Measurements from ENCODE around the gene LRP8. TPM values are rescaled to one million over a fixed set of nuclear protein-coding genes. Genes with fewer than 3 reads are reported as not detected.

The LRP8 gene
- total RNA-seq, 1 donor from 2014 or later, result 9.9 TPM

DNA sequence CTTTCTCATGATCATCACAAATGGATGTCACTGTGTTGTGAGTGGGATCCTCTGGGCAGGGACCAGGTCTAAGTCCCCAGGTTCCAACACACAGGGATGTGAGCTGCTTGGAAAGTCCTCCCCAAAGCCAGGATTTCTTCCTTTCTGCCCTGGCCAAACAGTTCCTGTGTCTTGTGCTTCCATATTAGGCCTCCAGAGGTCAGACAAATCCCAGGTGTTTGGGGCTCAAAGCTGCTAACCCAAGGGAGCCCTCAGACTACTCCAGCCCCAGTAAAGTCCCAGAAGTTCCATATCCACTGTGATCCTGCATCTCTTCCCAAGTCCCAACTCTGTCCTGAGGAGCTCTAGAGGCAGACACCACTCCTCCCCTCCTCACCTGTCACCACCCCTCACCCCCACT is 61.8 kb downstream of the LRP8 start:
- DNase-seq (ENCODE audit: low spot score), result no peak

DNA sequence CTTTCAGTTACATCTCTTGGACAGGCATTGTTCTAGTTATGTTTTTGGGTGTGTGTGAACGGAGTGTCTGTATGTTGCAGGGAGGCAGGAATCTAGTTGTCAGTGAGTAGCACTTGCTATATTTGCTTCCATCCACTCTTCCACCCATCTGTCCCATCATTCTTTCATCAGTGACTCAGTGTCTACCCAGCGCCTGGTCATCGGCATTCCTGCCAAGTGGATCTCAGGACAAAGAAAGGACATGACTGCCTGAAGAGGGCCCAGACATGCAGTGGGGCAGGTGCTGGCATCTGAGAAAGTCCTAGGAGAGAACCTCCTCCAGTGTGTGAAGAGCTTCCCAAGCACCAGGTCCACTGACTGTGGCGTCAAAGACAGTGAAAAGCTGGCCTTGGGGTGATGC is 62.3 kb downstream of the LRP8 start:
- DNase-seq (ENCODE audit: low spot score), result no peak

DNA sequence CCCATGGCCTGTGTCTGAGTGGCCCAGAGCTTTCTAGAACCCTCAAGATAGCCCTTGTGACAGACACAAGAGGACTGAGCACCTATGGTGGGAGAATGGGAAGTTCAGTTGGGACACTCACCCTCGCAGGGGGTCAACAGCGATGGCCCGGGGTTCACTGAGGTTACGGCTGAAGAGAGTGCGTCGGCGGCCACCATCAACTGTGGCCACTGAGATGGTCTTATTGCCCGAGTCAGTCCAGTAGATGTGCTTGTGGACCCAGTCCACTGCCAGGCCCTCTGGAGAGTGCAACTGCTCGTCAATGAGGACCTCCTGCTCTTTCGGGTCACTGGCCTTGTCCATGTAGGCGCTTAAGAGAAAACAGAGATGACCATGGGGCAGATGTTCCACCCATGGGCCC is 63.8 kb downstream of the LRP8 start:
- DNase-seq (ENCODE audit: low spot score), result no peak

DNA sequence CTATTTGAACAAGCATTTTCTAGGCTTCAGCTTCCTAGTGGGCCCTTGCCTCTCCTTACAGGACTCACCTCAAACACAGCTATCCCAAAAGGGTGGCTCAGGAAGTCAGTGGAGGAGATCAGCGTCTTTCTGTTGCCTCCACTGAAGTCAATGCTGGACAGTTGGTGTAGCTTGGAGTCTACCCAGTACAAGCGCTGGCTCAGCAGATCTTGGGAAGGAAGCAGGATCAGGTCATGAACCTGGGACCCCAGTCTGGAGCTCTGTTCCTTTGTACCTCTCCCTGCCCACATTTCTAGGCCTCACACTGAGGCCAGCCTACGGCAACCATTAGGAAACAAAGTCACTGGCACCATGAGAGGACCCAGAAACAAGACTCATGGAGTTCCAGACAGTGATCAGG is 65.9 kb downstream of the LRP8 start:
- DNase-seq (ENCODE audit: low spot score), result no peak

DNA sequence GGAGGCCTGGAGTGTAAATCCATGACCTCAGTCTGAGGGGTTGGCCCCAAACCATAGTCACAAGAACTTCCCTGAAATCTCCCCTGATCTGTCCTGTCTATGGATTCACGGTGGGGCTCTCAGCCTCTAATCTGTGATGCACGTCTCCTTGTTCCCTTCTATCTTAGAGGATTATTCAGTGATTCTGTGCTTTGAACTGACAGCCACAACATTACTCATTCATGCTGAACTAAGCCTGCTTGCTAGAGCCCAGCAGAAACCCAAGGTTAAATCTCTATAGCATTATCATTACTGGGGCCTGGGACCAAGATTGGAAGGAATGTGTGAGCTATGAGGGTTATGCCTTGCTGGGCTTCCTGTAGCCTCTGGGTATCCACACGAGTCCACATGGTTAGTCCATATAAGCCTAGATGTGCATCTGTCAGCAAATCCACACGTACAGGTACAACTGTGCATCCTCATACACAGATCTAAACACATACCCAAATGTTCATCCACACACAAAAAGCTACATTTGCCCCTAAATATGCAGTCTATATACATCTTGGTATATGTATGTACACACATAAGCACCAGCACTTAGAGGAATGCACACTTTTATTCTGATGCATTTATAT is 67.1 kb downstream of the LRP8 start:
- no peak for DNase-seq (ENCODE audit: low spot score)

DNA sequence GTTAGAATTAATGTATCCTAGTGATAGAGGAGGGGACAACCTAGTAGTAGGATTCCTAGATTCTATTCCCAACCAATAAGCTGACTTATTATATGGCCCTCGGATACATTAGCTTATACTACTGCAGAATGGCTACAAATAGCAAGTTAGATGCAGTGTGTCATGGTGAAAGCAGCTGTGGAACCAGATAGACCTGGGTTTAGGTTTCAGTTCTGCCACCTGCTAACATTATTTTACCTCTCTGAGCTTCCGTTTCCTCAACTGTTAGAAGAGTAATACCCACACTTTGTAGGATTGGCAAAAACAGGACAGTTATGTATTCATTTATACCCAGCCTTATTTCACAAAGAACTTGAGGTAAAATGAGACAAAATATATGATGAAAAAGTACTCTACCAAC is 67.9 kb downstream of the LRP8 start:
- DNase-seq (ENCODE audit: low spot score), result no peak

DNA sequence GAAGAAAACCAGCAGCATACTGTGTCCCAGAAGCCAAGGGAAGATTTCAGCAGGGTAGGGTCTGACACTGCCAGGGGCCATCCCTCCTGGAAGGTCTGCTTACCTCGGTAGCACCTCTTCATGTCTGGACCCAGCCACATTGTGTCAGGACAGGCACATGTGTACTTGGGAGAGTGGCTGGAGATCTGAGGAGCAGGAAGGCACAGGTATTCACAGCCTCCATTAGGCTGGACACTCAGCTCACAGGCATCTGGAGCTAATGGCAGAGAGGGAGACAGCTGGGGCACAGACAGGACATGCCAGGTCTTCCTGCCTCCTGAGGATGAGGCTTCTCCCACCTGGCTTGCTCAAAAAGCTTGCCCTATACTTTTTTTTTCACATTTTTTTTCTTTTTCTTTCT is 69.7 kb downstream of the LRP8 start:
- no peak for DNase-seq (ENCODE audit: low spot score)

DNA sequence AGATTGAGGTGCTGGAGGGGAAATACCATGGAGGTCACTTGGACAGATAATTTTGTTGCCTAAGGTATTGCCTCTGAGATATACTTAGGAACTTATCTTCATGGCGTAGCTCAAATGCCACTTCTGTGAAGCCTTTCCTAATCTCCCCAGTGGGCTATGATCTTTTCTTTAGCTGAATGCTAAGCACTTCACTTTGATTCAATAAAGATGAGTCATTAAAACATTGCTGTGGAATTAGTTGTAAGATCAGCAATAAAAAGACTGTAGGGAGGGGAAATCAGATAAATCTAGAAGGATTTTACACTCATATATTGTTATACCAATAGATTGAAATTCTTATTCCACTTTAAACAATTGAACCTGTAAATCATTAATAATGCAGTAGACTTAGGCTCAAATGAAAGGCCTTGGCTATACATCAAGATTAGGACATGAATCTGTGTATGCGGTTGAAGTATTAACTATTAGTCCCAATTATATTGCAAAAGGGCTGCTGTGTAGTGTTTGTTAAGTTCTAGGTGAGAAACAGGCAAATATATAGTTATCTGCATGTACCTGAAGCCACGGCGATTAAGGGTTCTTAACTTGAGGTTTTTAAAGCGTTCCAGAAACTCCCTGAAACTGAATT is 70.3 kb downstream of the LRP8 start:
- no peak for DNase-seq (ENCODE audit: low spot score)

DNA sequence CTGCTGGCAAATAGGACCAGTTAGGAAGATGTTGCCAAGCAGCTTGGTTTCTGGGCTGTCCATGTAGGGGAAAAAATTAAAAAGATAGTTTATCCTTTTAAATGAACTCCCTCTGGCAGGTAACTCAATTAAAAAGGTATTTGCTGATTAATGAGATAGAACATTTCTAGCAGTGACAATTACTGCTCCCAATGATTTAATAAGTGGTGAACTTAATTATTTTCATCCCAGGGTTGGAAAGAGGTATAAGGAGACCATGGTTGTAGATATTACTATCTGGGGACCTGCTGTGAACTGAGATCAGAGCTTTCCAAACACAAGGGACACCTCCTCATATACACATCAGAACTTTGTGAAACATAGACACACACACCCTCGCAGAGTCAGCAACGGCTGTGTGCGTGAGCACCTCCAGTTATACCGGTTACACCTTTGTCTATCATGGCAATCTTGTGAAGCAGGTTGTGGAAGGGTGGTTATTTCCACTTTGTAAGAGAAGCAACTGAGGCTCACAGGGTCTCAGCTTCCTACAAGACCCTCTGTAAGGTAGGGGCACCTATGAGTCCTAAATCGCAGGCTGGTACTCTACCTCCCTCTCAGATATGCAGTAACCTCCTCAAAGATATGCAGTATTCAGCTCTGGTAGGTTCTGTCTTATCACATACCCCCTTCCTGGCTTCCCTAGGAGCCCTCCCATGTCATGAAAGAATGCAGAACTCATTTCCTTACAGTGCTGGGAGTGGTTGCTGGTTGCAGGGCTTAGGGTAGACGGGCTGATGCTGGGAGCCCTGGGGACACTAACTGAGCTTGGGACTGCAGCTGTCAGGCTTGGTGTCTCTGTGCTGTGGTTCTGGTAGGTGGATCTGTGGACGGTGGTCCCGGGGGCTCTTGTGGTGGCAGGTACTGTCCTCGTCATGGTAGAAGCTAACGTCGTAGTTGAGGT is 71.1 kb downstream of the LRP8 start:
- no peak for DNase-seq (ENCODE audit: low spot score)

DNA sequence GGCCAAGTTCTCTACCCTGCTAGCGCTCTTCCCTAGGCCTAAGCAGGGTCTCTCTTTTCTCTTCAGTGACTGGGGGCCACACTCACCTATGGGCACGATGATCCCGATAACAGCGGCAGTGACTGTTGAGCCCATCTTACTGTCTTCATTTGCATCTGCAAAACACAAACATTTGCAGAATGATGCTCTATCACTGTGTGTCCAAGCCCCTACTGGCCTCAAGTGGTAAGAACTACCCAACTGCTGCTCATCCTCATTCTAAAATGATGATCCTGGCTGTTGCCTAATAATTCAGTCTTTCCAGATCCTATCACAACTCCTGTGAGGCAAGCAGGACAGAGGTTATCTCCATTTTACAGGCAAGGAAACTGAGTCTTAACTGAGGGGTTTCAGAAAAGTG is 72.8 kb downstream of the LRP8 start:
- DNase-seq (ENCODE audit: low spot score), result no peak

DNA sequence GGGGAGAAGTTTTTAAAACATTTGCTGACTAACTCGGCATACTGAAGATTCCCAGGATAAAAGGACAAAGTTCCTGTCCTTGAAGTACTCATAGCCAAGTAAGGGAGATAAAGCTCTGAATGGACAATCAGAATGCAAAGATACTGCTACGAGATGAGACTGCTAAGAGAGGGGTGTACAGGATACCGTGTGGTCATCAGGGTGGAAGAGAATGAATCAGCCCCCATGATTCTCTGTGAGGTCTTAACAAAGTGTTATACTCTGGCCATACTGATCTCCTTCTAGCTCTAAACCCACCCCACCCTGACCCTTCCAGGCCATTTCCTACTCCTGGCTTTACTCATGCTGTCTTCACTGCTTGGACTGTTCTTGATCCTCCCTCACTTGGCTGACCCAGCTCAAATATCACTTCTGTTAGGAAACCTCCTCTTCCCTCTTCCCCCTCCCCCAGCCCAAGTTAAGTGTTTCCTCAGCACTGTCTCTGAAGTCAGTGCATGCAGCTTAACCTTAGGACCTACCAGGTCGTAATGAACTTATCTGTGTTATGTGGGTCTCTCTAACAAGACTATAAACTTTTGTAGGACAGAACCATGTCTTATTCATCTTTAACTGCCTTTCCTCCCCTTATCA is 73.7 kb downstream of the LRP8 start:
- no peak for DNase-seq (ENCODE audit: low spot score)

DNA sequence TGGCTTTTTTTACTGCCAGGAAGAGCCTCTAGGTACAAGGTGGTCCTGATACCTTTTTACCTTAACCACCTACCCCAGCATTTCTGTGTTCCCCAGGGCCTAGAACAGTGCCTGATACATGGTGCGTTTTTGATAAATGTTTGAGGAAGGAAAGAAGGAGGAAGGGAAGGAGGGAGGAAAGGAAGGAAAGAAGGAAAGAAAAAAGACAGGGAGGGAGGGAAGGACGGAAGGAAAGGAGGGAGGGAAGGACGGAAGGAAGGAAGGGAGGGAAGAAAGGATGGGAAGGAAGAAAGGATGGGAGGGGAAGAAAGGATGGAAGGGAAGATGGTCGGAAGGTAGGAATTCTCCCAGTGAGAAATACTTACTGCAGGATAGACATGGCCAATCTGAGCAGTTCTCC is 77.5 kb downstream of the LRP8 start:
- no peak for DNase-seq (ENCODE audit: low spot score)

DNA sequence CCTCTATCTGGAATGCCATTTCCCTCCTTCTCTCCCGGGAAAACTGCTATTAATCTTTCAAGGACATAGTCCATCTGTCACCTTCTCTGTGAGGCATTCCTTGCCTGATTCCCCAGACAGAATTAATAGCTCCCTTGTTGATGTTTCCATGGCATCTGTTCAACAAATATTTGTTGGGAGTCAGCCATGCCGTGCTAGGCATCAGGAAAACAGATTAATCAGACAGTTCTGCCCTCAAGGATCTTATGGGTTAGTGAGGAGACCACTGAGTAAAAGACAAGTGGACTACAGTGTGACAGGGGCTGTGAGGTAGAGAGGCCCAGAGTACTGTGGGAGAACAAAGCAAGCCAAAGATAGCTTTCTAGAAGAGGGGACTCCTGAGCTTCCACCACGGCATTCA is 78.2 kb downstream of the LRP8 start:
- no peak for DNase-seq (ENCODE audit: low spot score)

DNA sequence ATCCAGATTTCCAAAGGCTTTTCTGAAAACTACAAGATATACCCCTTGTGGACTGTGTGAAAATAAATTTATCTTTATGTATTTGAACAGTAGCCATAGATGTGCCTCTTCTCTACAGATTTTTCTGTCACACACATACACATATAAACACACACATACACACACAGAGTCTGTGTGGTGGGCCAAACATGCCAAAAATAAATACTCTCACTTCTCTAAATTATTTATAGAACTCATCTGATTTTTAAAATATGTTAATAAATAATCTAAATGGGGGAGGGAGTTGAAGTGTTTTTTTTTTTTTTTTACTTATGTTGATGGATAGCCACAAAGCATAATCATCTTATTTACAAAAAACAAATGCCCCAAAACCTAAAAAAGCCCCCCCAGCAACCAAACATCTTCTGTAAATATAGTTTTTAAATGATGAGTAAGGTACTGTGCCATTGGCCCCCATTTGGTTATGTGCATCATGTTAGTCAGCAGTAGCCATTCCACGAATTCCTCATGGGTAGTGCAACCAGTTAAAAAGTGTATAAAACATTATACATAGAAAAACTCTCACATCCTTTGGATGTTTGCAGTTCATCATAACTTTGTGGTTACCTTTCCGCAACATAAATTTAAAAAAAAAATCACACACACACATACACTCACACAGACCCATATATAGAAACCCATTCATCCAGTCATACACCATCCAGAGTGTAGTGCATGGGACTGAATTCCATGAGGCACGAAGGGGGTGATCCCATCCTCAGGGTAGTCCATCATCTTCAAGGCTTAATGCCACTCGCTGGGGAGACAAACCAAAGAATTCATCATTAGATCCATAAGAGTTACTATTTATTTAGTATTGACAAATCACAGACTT is 81.4 kb downstream of the LRP8 start:
- DNase-seq (ENCODE audit: low spot score), result no peak

DNA sequence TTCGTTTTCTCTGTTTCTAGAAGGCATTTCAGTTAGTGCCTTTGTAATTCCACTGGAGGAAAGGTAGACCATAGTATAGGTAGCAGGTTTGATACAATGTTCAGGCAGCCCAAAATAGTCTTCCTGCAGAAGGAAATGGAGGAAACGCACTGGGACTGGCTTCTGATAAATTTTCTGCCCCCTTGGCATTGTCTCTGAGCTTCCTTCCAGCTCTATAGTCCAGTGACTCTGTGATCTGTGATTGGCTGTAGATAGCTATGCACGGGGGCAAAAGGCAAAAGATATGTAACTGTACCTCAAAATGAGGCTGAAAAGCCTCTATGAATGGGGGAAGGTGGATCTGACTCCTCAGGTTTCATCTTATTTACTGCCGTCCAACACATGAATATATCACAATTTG is 83.7 kb downstream of the LRP8 start:
- no peak for DNase-seq (ENCODE audit: low spot score)

DNA sequence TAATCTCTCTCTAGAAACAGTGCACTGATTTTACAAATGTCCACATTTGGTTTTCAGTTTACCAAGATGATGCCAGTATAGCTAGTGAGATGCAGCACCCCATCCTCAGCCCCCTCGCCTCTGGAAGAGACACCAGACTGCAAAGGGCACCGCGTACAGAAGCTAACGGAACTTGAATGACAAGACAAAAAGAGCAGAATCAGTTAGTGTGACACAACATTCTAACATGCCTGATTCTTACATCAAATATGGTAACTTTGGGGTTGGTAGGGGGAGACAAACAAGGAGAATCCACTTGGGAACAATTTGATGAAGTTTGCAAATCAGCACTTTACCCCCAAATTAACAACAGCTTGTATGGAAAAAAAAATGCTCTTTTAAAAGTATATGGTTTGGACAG is 85.5 kb downstream of the LRP8 start:
- no peak for DNase-seq (ENCODE audit: low spot score)

DNA sequence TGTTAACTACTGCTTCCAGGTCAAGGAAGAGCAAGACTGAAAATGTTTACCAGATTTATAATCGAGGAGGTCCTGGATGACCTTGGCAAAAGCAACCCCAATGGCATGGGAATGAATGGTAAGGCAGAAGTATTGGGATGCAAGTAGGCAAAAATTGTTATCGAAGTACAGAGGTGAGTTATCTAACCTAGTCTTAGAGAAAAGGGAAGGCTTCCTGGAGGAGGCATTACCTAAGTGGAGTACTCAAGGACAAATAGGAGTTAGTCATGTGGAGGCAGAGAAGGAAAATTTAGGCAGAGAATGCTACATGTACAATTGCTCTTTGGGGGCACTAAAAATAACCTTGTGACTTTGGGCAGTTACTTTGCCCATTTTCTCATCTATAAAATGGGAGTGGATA is 86.0 kb downstream of the LRP8 start:
- DNase-seq (ENCODE audit: low spot score), result no peak

DNA sequence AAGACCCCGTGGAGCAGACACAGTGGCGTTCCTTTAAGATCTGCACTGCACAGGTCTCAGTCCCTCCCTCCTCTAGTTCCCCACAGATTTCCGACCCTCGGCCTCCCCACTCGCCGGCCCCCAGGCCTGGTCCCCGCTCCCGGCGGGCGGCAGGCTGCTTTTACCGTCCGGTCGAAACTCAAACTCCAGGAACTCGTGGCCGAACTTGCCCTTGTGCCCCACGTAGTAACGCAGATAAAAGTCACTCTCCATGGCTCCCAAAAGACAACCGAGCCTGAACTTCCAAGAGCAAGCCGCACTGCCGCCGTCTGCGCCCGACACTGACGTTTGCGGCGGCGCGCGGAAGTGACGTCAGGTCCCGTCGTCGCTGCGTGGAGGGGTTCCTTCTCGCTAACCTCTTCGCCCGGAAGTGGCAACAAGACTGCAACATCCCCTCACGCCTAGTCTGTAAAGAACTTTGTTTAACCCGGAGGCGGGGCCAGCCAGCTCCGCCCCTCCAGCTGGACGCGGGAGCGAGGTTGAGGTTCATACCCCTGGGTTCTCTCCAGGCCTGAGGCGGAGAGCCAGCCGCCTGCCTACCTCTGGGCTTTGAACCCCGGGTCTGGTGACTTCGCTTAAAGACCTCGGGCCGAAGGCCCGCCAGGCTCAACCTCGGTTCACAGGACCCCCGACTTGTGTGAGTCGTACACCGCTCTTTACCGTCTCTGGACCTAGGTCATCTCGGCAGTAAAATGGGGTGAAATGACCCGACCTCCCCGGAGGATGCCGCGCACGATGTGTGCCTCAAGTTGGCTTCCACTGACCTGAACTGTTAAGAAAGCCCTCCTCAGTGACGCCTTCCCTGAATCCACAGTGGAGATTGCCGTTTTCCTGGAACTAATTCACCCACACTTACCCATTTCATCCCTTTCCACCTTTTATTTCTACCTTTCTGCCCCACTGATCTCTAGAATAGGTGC is 89.4 kb downstream of the LRP8 start, which contains the start of gene MAGOH:
Gene MAGOH, minus strand, starts transcription at position 322 of the 959 bp plus-strand sequence. Its CDS starts 70 bp downstream, at position 252.
- DNase-seq (ENCODE audit: low spot score), result peak; percentile 98

DNA sequence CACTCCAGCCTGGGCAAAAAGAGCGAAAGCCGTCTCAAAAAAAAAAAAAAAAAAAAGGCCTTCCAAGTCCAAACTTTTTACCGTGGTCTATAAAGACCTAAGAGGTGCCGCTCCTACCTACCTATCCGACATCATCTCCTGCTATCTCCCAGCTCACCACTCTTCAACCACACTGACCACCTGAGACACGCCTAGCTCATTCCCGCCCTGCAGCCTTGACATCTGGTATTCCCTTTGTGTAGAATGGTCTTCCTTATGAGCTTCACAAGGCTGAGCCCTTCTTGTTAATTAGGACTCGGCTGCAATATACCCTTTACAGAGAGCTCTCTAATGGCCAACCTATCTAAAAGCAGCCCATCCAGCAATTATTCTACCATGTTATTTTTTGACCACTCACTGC is 90.2 kb downstream of the LRP8 start:
- no peak for DNase-seq (ENCODE audit: low spot score)

DNA sequence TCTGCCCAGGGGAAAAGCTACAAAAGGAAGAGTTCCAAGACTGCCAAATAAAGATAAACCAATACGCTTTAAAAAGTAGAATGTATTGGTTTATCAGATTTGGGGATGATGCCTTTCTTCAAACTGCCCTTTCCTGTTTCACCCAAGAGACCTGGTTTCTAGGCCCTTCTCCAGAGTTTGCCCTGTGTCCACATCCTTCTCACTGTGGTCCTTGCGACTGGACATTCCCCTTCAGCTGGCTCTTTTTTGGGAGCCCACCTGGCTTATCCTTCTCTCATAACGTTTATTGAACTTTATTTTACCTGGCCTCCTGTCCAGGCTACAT is 106.9 kb downstream of the LRP8 start:
- no peak for DNase-seq (ENCODE audit: low spot score)

Data from mesenteric fat pad (tissue), 1 donor.